NK-92 (cell line): ENCODE data around the gene MYO10.

Experiments used
- DNase-seq: peaks from one replicate; lab custom pipeline; 2025; ENCODE audit not compliant: unreplicated experiment; lab: John Stamatoyannopoulos, UW

MYO10 gene

GRCh38 chr5:16826379-16827125 lies 109.5 kb downstream of the MYO10 start:
- DNase-seq, result no peak

- DNase-seq, result no peak
These were observed 116.4 kb downstream of the MYO10 start for GRCh38 chr5:16819522-16820167.

- DNase-seq, result no peak
These were observed 120.7 kb downstream of the MYO10 start for GRCh38 chr5:16815432-16815831.

GRCh38 chr5:16812911-16813310 lies 123.2 kb downstream of the MYO10 start:
- DNase-seq, result no peak

- DNase-seq, result no peak
These were observed 123.6 kb downstream of the MYO10 start for GRCh38 chr5:16812448-16812847.

GRCh38 chr5:16810208-16810854 lies 125.8 kb downstream of the MYO10 start:
- no peak for DNase-seq

- no peak for DNase-seq
These were observed 126.5 kb downstream of the MYO10 start for GRCh38 chr5:16809395-16810207.

- no peak for DNase-seq
These were observed 127.1 kb downstream of the MYO10 start for GRCh38 chr5:16809010-16809394.

- DNase-seq, result no peak
These were observed 128.1 kb downstream of the MYO10 start for GRCh38 chr5:16808021-16808420.

- DNase-seq, result no peak
These were observed 128.6 kb downstream of the MYO10 start for GRCh38 chr5:16807547-16807864.

GRCh38 chr5:16806711-16807546 lies 129.2 kb downstream of the MYO10 start:
- DNase-seq, result no peak

GRCh38 chr5:16805486-16805885 lies 130.6 kb downstream of the MYO10 start:
- no peak for DNase-seq

GRCh38 chr5:16803831-16804230 lies 132.3 kb downstream of the MYO10 start:
- DNase-seq, result no peak

- DNase-seq, result no peak
These were observed 135.6 kb downstream of the MYO10 start for GRCh38 chr5:16800477-16800876.

- no peak for DNase-seq
These were observed 136.3 kb downstream of the MYO10 start for GRCh38 chr5:16799796-16800195.

GRCh38 chr5:16797951-16798350 lies 138.1 kb downstream of the MYO10 start:
- no peak for DNase-seq

GRCh38 chr5:16794269-16794913 lies 141.7 kb downstream of the MYO10 start:
- DNase-seq, result no peak

- no peak for DNase-seq
These were observed 143.4 kb downstream of the MYO10 start for GRCh38 chr5:16792598-16793275.

GRCh38 chr5:16791904-16792597 lies 144.0 kb downstream of the MYO10 start:
- no peak for DNase-seq
